HCT116 (cell line): ENCODE measurements around the gene MAPK4. TPM values are rescaled to one million over a fixed set of nuclear protein-coding genes. Genes with fewer than 3 reads are reported as not detected.

Source experiments
- ATAC-seq: fragments of 200-7000 bp; cut with Tn5 transposase; 2 replicates; pipeline ENCODE4 v1.9.1; 2020; ENCODE audit warnings: mild to moderate bottlenecking, moderate library complexity
- BruUV-seq: library from RNA; stranded (reverse); fragments of 400-500 nt; replicated peaks from 2 replicates; lab custom pipeline; 2021; lab: Mats Ljungman, UMichigan
- CTCF ChIA-PET: fragments of 300-600 bp; sonication (Branson Sonifier 250); formaldehyde crosslinking; loops from one replicate; lab custom pipeline; 2021; ENCODE audit warnings: antibody characterized with exemption; lab: Charles Lee
- POLR2A ChIA-PET: fragments of 300-600, 350-600 bp; sonication (Branson Sonifier 250); formaldehyde crosslinking; loops from one replicate; lab custom pipeline; 2021; ENCODE audit warnings: antibody characterized with exemption; lab: Charles Lee
- RAD21 ChIA-PET, 2 experiments: fragments of 300-600 bp; sonication (Branson Sonifier 250); formaldehyde crosslinking; loops; one replicate each; lab custom pipeline; 2023; ENCODE audit warnings: low total read pairs in 2 of 2; ENCODE audit not compliant: uncharacterized antibody in 2 of 2, unreplicated experiment in 2 of 2, low non-redundant PET in 1 of 2; lab: Charles Lee
- DNase-seq: peaks from one replicate; pipeline ENCODE4 v3.0.0-alpha.2; 2010; ENCODE audit warnings: low read depth, low spot score
- H2AFZ ChIP-seq: fragments of 200-600 bp; shearing (Covaris generic), sonication (generic); 2 replicates; pipeline ENCODE4 v1.6.1; 2017; ENCODE audit warnings: low read depth, mixed run types, mixed read lengths, antibody characterized with exemption, low read length; ENCODE audit not compliant: poor library complexity, severe bottlenecking
- H3K27ac ChIP-seq: 2 replicates; pipeline ENCODE4 v1.5.1; 2012; ENCODE audit warnings: low read depth, low read length
- H3K27me3 ChIP-seq: fragments of 200-600 bp; sonication (generic); 2 replicates; pipeline ENCODE4 v1.6.1; 2016; ENCODE audit warnings: mixed run types, low read length, mixed read lengths; ENCODE audit not compliant: insufficient read depth
- H3K36me3 ChIP-seq, 2 experiments: fragments of 200-500 bp in 1 of 2; fragments of 200-600 bp in 1 of 2; sonication (Bioruptor generic) in 1 of 2; sonication (generic) in 1 of 2; 2 replicates each; pipeline versions ENCODE4 v1.5.1 to v1.6.1; 2014 to 2016; ENCODE audit warnings: low read length in 2 of 2, inconsistent platforms in 1 of 2, mixed read lengths in 1 of 2, mixed run types in 1 of 2; ENCODE audit not compliant: insufficient read depth in 2 of 2, control insufficient read depth in 1 of 2
- H3K4me1 ChIP-seq, 2 experiments: fragments of 200-600 bp in 1 of 2; sonication (generic) in 1 of 2; 2 replicates each; pipeline versions ENCODE4 v1.5.1 to v1.6.1; 2012 to 2017; ENCODE audit warnings: low read length in 2 of 2, inconsistent platforms in 1 of 2, mild to moderate bottlenecking in 1 of 2, mixed read lengths in 1 of 2, mixed run types in 1 of 2, moderate library complexity in 1 of 2; ENCODE audit not compliant: insufficient read depth in 2 of 2, control insufficient read depth in 1 of 2
- H3K4me2 ChIP-seq: fragments of 200-600 bp; sonication (generic); 2 replicates; pipeline ENCODE4 v1.6.1; 2017; ENCODE audit warnings: mixed run types, low read length, mixed read lengths
- H3K4me3 ChIP-seq, 2 experiments: fragments of 200-600 bp in 1 of 2; sonication (generic) in 1 of 2; replicated peaks in 1 of 2; 2 replicates each; pipeline ENCODE4 v1.5.1; 2011 to 2016; ENCODE audit warnings: low read length in 2 of 2, control low read depth in 1 of 2, low read depth in 1 of 2, mild to moderate bottlenecking in 1 of 2, mixed read lengths in 1 of 2, mixed run types in 1 of 2
- H3K79me2 ChIP-seq: fragments of 200-600 bp; sonication (generic); 2 replicates; pipeline ENCODE4 v1.6.1; 2017; ENCODE audit warnings: mild to moderate bottlenecking, mixed run types, low read length, moderate library complexity, mixed read lengths; ENCODE audit not compliant: insufficient read depth
- H3K9ac ChIP-seq: fragments of 200-600 bp; sonication (generic); 2 replicates; pipeline ENCODE4 v1.6.1; 2016; ENCODE audit warnings: low read length, mixed read lengths
- H3K9me2 ChIP-seq: fragments of 200-600 bp; sonication (generic), shearing (Covaris generic); 2 replicates; pipeline ENCODE4 v1.6.1; 2017; ENCODE audit warnings: mixed run types, mild to moderate bottlenecking, moderate library complexity; ENCODE audit not compliant: insufficient read depth
- H3K9me3 ChIP-seq, 2 experiments: fragments of 200-500 bp in 1 of 2; fragments of 200-600 bp in 1 of 2; sonication (Bioruptor generic) in 1 of 2; sonication (generic) in 1 of 2; 2 replicates each; pipeline ENCODE4 v1.6.1; 2014 to 2017; ENCODE audit warnings: low read length in 2 of 2, mixed read lengths in 2 of 2, inconsistent platforms in 1 of 2, low read depth in 1 of 2, mild to moderate bottlenecking in 1 of 2, mixed run types in 1 of 2, moderate library complexity in 1 of 2; ENCODE audit not compliant: control insufficient read depth in 1 of 2, insufficient read depth in 1 of 2
- H4K20me1 ChIP-seq: fragments of 200-600 bp; sonication (generic), shearing (Covaris generic); 2 replicates; pipeline ENCODE4 v1.6.1; 2017; ENCODE audit warnings: mixed run types, mild to moderate bottlenecking, moderate library complexity; ENCODE audit not compliant: insufficient read depth
- EGR1 ChIP-seq: IDR thresholded peaks from 2 replicates; pipeline ENCODE4 v1.6.1; 2012; ENCODE audit warnings: low read depth
- EZH2 ChIP-seq: fragments of 200-600 bp; sonication (generic); IDR thresholded peaks from 2 replicates; pipeline ENCODE4 v1.6.1; 2017; ENCODE audit warnings: antibody characterized with exemption, mixed run types
- EZH2phosphoT487 ChIP-seq: fragments of 200-600 bp; IDR thresholded peaks from 2 replicates; pipeline ENCODE4 v1.6.1; 2018; ENCODE audit warnings: antibody characterized with exemption, borderline replicate concordance
- POLR2A ChIP-seq: IDR thresholded peaks from 2 replicates; pipeline ENCODE4 v1.7.0; 2011; ENCODE audit warnings: borderline replicate concordance; ENCODE audit not compliant: insufficient read depth, insufficient read length; ENCODE audit errors: extremely low read depth
- RAD21 ChIP-seq: IDR thresholded peaks from 2 replicates; pipeline ENCODE4 v1.6.1; 2012; ENCODE audit warnings: low read depth, mild to moderate bottlenecking
- SP1 ChIP-seq: IDR thresholded peaks from 2 replicates; pipeline ENCODE4 v1.6.1; 2012; ENCODE audit warnings: low read depth
- TCF7L2 ChIP-seq: IDR thresholded peaks from 2 replicates; pipeline ENCODE4 v1.7.0; 2011; ENCODE audit warnings: borderline replicate concordance, inconsistent platforms; ENCODE audit not compliant: insufficient read depth, insufficient read length; ENCODE audit errors: extremely low read depth
- YY1 ChIP-seq: IDR thresholded peaks from 2 replicates; pipeline ENCODE4 v1.6.1; 2011; ENCODE audit warnings: low read length, low read depth, moderate library complexity, mild to moderate bottlenecking; ENCODE audit not compliant: insufficient replicate concordance; ENCODE audit errors: extremely low read depth
- ZFX ChIP-seq: fragments of 450-650 bp; IDR thresholded peaks from 2 replicates; pipeline ENCODE4 v1.6.1; 2017
- intact Hi-C: fragments of 100-400 bp; cut with micrococcal nuclease; formaldehyde crosslinking; loops from 2 replicates; pipeline ENCODE4 v1.10.0; 2022
- total RNA-seq: library from RNA; stranded (reverse); gene quantifications from one replicate; pipeline ENCODE4 v1.2.1, GENCODE V29; 2021; ENCODE audit not compliant: unreplicated experiment
- TF ChIP-seq, protein P1 (sequence below): IDR thresholded peaks from 2 replicates; pipeline ENCODE4 v1.6.1; 2012; ENCODE audit warnings: low read depth
- TF ChIP-seq, protein P2 (sequence below): IDR thresholded peaks from 2 replicates; pipeline ENCODE4 v1.6.1; 2011; ENCODE audit warnings: mild to moderate bottlenecking, low read length, moderate library complexity; ENCODE audit not compliant: insufficient replicate concordance; ENCODE audit errors: extremely low read depth
- TF ChIP-seq, protein P3 (sequence below), 3 experiments: fragments of 200-600 bp in 1 of 3; sonication (generic) in 1 of 3; IDR thresholded peaks in 2 of 3; conservative IDR thresholded peaks in 1 of 3; 2 replicates each; pipeline ENCODE4 v1.5.1; 2012 to 2017; ENCODE audit warnings: low read depth in 2 of 3, low read length in 2 of 3, antibody characterized with exemption in 1 of 3, borderline replicate concordance in 1 of 3, control low read depth in 1 of 3, mild to moderate bottlenecking in 1 of 3, mixed read lengths in 1 of 3, mixed run types in 1 of 3, moderate library complexity in 1 of 3; ENCODE audit not compliant: insufficient read depth in 1 of 3

The MAPK4 gene
- total RNA-seq, 1 experiment from 2014 or later = 0.89 TPM

DNA sequence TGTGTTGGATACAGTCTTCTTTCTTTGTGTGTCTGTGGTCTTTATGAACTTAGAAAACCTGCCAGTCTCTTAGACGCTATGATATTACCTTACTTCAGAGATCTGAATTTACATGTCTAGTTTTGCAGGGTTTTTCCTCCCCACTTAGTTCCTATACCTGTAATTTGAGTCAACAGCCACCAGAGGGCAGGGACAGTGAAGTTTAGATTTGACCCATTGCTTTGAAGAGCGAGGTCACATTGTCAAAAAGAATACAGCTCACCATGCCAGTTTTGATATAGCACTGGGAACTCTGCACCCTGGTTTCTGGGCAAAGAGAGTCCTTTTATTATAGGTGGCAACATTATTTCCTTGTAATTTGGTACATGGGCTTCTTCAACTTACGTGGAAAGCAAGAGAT is 102.3 kb downstream of the MAPK4 start (continued):
- no peak for TF ChIP-seq EZH2
- TF ChIP-seq, all 23 proteins: peak for 3

DNA sequence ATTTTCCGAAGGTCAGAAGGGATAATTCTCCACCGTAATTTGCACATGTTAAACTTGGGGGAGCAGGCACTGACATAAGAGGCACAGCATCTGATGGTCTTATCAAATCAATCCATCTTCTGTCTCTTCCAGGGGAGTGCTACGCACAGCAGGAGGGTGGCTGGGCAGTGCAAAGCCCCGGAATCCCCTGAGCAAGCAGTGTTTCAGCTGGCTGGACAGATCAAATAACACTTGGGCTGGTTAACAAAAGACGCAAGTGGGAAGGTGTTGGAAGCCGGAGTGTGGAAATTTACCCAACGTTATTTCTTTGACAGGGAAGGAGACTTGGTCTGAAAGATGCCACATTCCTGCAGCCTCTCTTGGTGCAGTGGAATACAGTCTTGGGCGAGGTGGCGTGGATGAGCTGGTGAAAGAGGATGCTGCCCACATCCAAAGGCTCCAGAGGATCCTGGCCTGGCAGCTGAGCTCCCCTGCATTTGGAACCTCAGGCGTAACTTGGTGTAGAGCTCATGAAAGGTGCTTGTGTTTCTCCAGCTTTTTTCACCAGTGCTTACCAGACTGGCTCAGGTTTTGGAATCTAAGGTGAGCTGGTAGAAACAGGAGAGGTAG is 103.0 kb downstream of the MAPK4 start:
- no peak for ATAC-seq
- no peak overlapping the region for H3K9ac ChIP-seq

More for the DNA sequence above, 103.0 kb downstream of the MAPK4 start:
- H3K36me3 ChIP-seq = no peaks in the 10 kb centered on the region
- H3K4me1 ChIP-seq = peaks cover 0 to 11% of the 10 kb centered on the region in 2 experiments; a peak in 2 of 4 replicates
- no peaks in the 10 kb centered on the region for H3K27me3 ChIP-seq
- H3K27ac ChIP-seq = no peak overlapping the region
- no peak overlapping the region for H3K4me2 ChIP-seq
- H3K4me3 ChIP-seq = no peak overlapping the region
- no peak for DNase-seq
- TF ChIP-seq ZFX = no peak
- no peak for TF ChIP-seq POLR2A
- TF ChIP-seq TCF7L2 = no peak
- TF ChIP-seq, protein P1, sequence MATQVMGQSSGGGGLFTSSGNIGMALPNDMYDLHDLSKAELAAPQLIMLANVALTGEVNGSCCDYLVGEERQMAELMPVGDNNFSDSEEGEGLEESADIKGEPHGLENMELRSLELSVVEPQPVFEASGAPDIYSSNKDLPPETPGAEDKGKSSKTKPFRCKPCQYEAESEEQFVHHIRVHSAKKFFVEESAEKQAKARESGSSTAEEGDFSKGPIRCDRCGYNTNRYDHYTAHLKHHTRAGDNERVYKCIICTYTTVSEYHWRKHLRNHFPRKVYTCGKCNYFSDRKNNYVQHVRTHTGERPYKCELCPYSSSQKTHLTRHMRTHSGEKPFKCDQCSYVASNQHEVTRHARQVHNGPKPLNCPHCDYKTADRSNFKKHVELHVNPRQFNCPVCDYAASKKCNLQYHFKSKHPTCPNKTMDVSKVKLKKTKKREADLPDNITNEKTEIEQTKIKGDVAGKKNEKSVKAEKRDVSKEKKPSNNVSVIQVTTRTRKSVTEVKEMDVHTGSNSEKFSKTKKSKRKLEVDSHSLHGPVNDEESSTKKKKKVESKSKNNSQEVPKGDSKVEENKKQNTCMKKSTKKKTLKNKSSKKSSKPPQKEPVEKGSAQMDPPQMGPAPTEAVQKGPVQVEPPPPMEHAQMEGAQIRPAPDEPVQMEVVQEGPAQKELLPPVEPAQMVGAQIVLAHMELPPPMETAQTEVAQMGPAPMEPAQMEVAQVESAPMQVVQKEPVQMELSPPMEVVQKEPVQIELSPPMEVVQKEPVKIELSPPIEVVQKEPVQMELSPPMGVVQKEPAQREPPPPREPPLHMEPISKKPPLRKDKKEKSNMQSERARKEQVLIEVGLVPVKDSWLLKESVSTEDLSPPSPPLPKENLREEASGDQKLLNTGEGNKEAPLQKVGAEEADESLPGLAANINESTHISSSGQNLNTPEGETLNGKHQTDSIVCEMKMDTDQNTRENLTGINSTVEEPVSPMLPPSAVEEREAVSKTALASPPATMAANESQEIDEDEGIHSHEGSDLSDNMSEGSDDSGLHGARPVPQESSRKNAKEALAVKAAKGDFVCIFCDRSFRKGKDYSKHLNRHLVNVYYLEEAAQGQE = no peak
- TF ChIP-seq, protein P2, sequence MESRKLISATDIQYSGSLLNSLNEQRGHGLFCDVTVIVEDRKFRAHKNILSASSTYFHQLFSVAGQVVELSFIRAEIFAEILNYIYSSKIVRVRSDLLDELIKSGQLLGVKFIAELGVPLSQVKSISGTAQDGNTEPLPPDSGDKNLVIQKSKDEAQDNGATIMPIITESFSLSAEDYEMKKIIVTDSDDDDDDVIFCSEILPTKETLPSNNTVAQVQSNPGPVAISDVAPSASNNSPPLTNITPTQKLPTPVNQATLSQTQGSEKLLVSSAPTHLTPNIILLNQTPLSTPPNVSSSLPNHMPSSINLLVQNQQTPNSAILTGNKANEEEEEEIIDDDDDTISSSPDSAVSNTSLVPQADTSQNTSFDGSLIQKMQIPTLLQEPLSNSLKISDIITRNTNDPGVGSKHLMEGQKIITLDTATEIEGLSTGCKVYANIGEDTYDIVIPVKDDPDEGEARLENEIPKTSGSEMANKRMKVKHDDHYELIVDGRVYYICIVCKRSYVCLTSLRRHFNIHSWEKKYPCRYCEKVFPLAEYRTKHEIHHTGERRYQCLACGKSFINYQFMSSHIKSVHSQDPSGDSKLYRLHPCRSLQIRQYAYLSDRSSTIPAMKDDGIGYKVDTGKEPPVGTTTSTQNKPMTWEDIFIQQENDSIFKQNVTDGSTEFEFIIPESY = no peak
- TF ChIP-seq EGR1 = no peak
- no peak for TF ChIP-seq RAD21
- TF ChIP-seq YY1 = no peak
- no peak for TF ChIP-seq SP1
- TF ChIP-seq EZH2phosphoT487 = no peak
- TF ChIP-seq, protein P3, sequence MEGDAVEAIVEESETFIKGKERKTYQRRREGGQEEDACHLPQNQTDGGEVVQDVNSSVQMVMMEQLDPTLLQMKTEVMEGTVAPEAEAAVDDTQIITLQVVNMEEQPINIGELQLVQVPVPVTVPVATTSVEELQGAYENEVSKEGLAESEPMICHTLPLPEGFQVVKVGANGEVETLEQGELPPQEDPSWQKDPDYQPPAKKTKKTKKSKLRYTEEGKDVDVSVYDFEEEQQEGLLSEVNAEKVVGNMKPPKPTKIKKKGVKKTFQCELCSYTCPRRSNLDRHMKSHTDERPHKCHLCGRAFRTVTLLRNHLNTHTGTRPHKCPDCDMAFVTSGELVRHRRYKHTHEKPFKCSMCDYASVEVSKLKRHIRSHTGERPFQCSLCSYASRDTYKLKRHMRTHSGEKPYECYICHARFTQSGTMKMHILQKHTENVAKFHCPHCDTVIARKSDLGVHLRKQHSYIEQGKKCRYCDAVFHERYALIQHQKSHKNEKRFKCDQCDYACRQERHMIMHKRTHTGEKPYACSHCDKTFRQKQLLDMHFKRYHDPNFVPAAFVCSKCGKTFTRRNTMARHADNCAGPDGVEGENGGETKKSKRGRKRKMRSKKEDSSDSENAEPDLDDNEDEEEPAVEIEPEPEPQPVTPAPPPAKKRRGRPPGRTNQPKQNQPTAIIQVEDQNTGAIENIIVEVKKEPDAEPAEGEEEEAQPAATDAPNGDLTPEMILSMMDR (IDR thresholded peaks at IDR 0.05 in 2 of 3, conservative IDR thresholded peaks at IDR 0.05 in 1 of 3; ENCODE audit: borderline replicate concordance in 1 of 3, insufficient read depth in 1 of 3, low read depth in 2 of 3, low read length in 2 of 3) = no peak
- TF ChIP-seq, all 23 proteins: peak for 0
- no TSS peak for BruUV-seq
- H3K79me2 ChIP-seq = no peaks in the 10 kb centered on the region
- H4K20me1 ChIP-seq = no peaks in the 10 kb centered on the region
- intact Hi-C loops = no loop called here
- RAD21 ChIA-PET = no interaction called here
- no peak overlapping the region for H2AFZ ChIP-seq
- CTCF ChIA-PET = no interaction called here
- POLR2A ChIA-PET = no interaction called here
- H3K9me3 ChIP-seq = peaks cover 0 to 5% of the 10 kb centered on the region in 2 experiments; a peak in 1 of 4 replicates
- H3K9me2 ChIP-seq = no peaks in the 10 kb centered on the region
